NCI-H2196 treated with DMSO at 0.1 percent for 48 hours (cell line): ENCODE measurements around the gene COL4A1.

Experiments
- DNase-seq: peaks from one replicate; lab custom pipeline; 2025; ENCODE audit not compliant: unreplicated experiment; lab: John Stamatoyannopoulos, UW

The COL4A1 gene

GRCh38 chr13:110277357-110277975 is 29.5 kb downstream of the COL4A1 start:
- DNase-seq = no peak

GRCh38 chr13:110276553-110276950 is 30.4 kb downstream of the COL4A1 start:
- DNase-seq = no peak

- DNase-seq = no peak
These were observed 30.9 kb downstream of the COL4A1 start for GRCh38 chr13:110275931-110276552.

- no peak for DNase-seq
These were observed 32.3 kb downstream of the COL4A1 start for GRCh38 chr13:110274687-110275086.

- no peak for DNase-seq
These were observed 33.7 kb downstream of the COL4A1 start for GRCh38 chr13:110273254-110273653.

- no peak for DNase-seq
These were observed 34.3 kb downstream of the COL4A1 start for GRCh38 chr13:110272651-110273050.

GRCh38 chr13:110272227-110272626 is 34.7 kb downstream of the COL4A1 start:
- no peak for DNase-seq

- no peak for DNase-seq
These were observed 35.6 kb downstream of the COL4A1 start for GRCh38 chr13:110271313-110271712.

- no peak for DNase-seq
These were observed 36.5 kb downstream of the COL4A1 start for GRCh38 chr13:110270507-110270906.

- no peak for DNase-seq
These were observed 37.3 kb downstream of the COL4A1 start for GRCh38 chr13:110269509-110270185.

GRCh38 chr13:110268576-110269185 is 38.3 kb downstream of the COL4A1 start:
- no peak for DNase-seq

GRCh38 chr13:110268061-110268460 is 38.9 kb downstream of the COL4A1 start:
- no peak for DNase-seq

GRCh38 chr13:110266983-110267382 is 40.0 kb downstream of the COL4A1 start:
- DNase-seq = no peak

- DNase-seq = no peak
These were observed 40.5 kb downstream of the COL4A1 start for GRCh38 chr13:110266431-110266809.

GRCh38 chr13:110265682-110266430 is 41.1 kb downstream of the COL4A1 start:
- no peak for DNase-seq

GRCh38 chr13:110265341-110265681 is 41.6 kb downstream of the COL4A1 start:
- no peak for DNase-seq

- no peak for DNase-seq
These were observed 42.2 kb downstream of the COL4A1 start for GRCh38 chr13:110264685-110265275.

GRCh38 chr13:110263888-110264287 is 43.1 kb downstream of the COL4A1 start:
- DNase-seq = no peak

GRCh38 chr13:110263404-110263803 is 43.6 kb downstream of the COL4A1 start:
- DNase-seq = no peak

- DNase-seq = no peak
These were observed 44.3 kb downstream of the COL4A1 start for GRCh38 chr13:110262508-110263291.
